Esophagus muscularis mucosa (tissue), 4 donors: ENCODE data around the gene RAI14. TPM values are rescaled to one million over a fixed set of nuclear protein-coding genes. Genes with fewer than 3 reads are reported as not detected.
"Not testable (repeated sequence)": the region's sequence is repeated elsewhere in the genome, so short reads cannot be mapped to it uniquely, and the experiment has no call there.

Experiments
- DNase-seq: peaks from one replicate; pipeline ENCODE4 v3.0.0-alpha.2; 2017; ENCODE audit errors: extremely low spot score
- H3K27ac ChIP-seq, 4 donors: fragments of 200-600 bp; sonication (generic); replicated peaks in 1 of 4; 1 replicate in 3 of 4; 2 replicates in 1 of 4; pipeline ENCODE4 v1.5.1; 2016 to 2019; ENCODE audit warnings: mild to moderate bottlenecking in 1 of 4
- H3K27me3 ChIP-seq, 4 donors: fragments of 200-600 bp; sonication (generic); one replicate each; pipeline versions ENCODE4 v1.5.1 to v1.6.0; 2016 to 2019
- H3K36me3 ChIP-seq, 4 donors: fragments of 200-600 bp; sonication (generic); one replicate each; pipeline ENCODE4 v1.5.1; 2016 to 2019
- H3K4me1 ChIP-seq, 4 donors: fragments of 200-600 bp; sonication (generic); one replicate each; pipeline ENCODE4 v1.5.1; 2016 to 2019
- H3K4me3 ChIP-seq, 4 donors: fragments of 200-600 bp; sonication (generic); 1 replicate in 2 of 4; 2 replicates in 2 of 4; pipeline ENCODE4 v1.5.1; 2016 to 2019; ENCODE audit warnings: mild to moderate bottlenecking in 4 of 4, moderate library complexity in 1 of 4
- H3K9me3 ChIP-seq, 4 donors: fragments of 200-600 bp; sonication (generic); 1 replicate in 3 of 4; 2 replicates in 1 of 4; pipeline ENCODE4 v1.5.1; 2016 to 2019
- EP300 ChIP-seq: sonication (generic); formaldehyde crosslinking; IDR thresholded peaks from one replicate; pipeline ENCODE4 v1.6.1; 2017; ENCODE audit warnings: antibody characterized with exemption
- POLR2A ChIP-seq: fragments of 450-650 bp; IDR thresholded peaks from one replicate; pipeline ENCODE4 v1.6.1; 2017; ENCODE audit warnings: antibody characterized with exemption, moderate library complexity, mild to moderate bottlenecking, low read depth
- POLR2AphosphoS5 ChIP-seq, 2 donors: sonication (generic); formaldehyde crosslinking; IDR thresholded peaks; one replicate each; pipeline ENCODE4 v1.6.1; 2017; ENCODE audit warnings: antibody characterized with exemption in 2 of 2
- whole genome bisulfite sequencing: methylation state at CpG from one replicate; pipeline ENCODE4 v1.1.5; 2018; 5-methylcytosine and 5-hydroxymethylcytosine counted together
- intact Hi-C: fragments of 100-400 bp; cut with DNase I; formaldehyde crosslinking; loops from one replicate; pipeline ENCODE4 v1.15.1; 2023
- total RNA-seq, 4 donors: library from RNA; depleted of rRNA; stranded (reverse); fragments of >200 nt; gene quantifications; one replicate each; pipeline versions ENCODE4 v1.1.0 to v1.2.1, GENCODE V29; 2016
- TF ChIP-seq, protein P1 (sequence below), 3 experiments: fragments of 200-600 bp in 2 of 3; fragments of 450-650 bp in 1 of 3; sonication (generic) in 2 of 3; IDR thresholded peaks; one replicate each; pipeline ENCODE4 v1.5.1; 2017 to 2019; ENCODE audit warnings: antibody characterized with exemption in 3 of 3, mild to moderate bottlenecking in 2 of 3, moderate library complexity in 1 of 3

Gene RAI14
- total RNA-seq, 4 donors from 2014 or later, result 57.3 to 76.4 (median 68.1) TPM

GRCh38 chr5:34698754-34699153 is 42.6 kb downstream of the RAI14 start:
- Histone ChIP-seq H3K4me3 (no peak overlapping the region), H3K4me1 (peaks cover 6 to 29% (median 27%) of the 10 kb centered on the region in 4 donors), H3K9me3 (no peaks in the 10 kb centered on the region), H3K27ac (no peak overlapping the region), H3K27me3 (no peaks in the 10 kb centered on the region), H3K36me3 (no peaks in the 10 kb centered on the region)
- DNase-seq, result no peak
- intact Hi-C loops, result no loop called here
- TF ChIP-seq POLR2AphosphoS5 (IDR thresholded peaks at IDR 0.05) (no peak), EP300 (no peak), POLR2A (no peak)
- TF ChIP-seq, protein P1, sequence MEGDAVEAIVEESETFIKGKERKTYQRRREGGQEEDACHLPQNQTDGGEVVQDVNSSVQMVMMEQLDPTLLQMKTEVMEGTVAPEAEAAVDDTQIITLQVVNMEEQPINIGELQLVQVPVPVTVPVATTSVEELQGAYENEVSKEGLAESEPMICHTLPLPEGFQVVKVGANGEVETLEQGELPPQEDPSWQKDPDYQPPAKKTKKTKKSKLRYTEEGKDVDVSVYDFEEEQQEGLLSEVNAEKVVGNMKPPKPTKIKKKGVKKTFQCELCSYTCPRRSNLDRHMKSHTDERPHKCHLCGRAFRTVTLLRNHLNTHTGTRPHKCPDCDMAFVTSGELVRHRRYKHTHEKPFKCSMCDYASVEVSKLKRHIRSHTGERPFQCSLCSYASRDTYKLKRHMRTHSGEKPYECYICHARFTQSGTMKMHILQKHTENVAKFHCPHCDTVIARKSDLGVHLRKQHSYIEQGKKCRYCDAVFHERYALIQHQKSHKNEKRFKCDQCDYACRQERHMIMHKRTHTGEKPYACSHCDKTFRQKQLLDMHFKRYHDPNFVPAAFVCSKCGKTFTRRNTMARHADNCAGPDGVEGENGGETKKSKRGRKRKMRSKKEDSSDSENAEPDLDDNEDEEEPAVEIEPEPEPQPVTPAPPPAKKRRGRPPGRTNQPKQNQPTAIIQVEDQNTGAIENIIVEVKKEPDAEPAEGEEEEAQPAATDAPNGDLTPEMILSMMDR (IDR thresholded peaks at IDR 0.05), result no peak
- 94% methylated on average over 6 of the region's 6 CpGs for WGBS

GRCh38 chr5:34699155-34700077 is 43.3 kb downstream of the RAI14 start:
- TF ChIP-seq POLR2A (no peak), EP300 (no peak), POLR2AphosphoS5 (IDR thresholded peaks at IDR 0.05) (no peak)
- TF ChIP-seq, protein P1 (IDR thresholded peaks at IDR 0.05), result no peak
- Histone ChIP-seq H3K36me3 (no peaks in the 10 kb centered on the region), H3K4me1 (peaks cover 6 to 22% (median 21%) of the 10 kb centered on the region in 4 donors), H3K27ac (no peak overlapping the region), H3K27me3 (no peaks in the 10 kb centered on the region), H3K4me3 (no peak overlapping the region), H3K9me3 (no peaks in the 10 kb centered on the region)
- 79% methylated on average over 9 of the region's 9 CpGs for WGBS
- no peak for DNase-seq
- intact Hi-C loops, result no loop called here

DNA sequence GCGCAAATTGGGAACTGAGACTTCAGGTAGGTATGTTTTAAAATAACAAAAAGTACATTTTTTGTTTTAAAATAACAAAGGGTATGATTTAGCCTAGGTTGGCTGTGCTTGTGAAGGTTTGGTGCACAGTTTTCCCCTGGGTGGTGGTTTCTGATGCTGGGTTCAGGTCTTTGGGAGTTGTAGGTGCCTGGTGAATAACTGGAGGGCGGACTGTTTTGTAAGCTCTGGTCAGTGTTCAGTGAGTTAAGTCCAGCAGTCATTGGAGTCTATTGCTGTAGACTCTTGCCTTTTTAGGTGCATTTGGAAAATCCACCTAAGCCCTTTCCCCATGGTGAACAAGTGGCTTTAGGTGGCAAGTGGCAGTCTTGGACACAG is 43.9 kb downstream of the RAI14 start:
- TF ChIP-seq, protein P1 (IDR thresholded peaks at IDR 0.05), result no peak
- TF ChIP-seq POLR2A, result no peak
- TF ChIP-seq EP300, result no peak
- TF ChIP-seq POLR2AphosphoS5 (IDR thresholded peaks at IDR 0.05), result no peak
- Histone ChIP-seq H3K36me3 (no peaks in the 10 kb centered on the region), H3K27me3 (no peaks in the 10 kb centered on the region), H3K27ac (no peak overlapping the region), H3K9me3 (no peaks in the 10 kb centered on the region), H3K4me1 (peaks cover 2 to 16% (median 14%) of the 10 kb centered on the region in 4 donors), H3K4me3 (no peak overlapping the region)
- 97% methylated on average over 2 of the region's 2 CpGs for WGBS
- no peak for DNase-seq
- intact Hi-C loops, result no loop called here

DNA sequence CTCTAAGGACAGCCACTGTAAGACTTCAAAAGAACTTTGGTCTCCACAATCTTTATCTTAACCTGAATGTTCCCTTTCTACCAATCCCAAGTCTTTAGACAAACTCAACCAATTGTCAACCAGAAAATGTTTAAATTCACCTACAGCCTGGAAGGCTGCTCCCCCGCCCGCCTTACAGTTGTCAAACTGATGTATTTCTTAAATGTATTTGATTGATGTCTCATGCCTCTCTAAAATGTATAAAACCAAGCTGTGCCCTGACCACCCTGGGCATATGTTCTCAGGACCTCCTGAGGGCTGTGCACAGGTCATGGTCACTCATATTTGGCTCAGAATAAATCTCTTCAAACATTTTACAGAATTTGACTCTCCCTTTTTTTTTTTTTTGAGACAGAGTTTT is 45.3 kb downstream of the RAI14 start:
- intact Hi-C loops, H3K9me3 ChIP-seq: not testable (repeated sequence)
- 100% methylated on average over 2 of the region's 2 CpGs for WGBS

DNA sequence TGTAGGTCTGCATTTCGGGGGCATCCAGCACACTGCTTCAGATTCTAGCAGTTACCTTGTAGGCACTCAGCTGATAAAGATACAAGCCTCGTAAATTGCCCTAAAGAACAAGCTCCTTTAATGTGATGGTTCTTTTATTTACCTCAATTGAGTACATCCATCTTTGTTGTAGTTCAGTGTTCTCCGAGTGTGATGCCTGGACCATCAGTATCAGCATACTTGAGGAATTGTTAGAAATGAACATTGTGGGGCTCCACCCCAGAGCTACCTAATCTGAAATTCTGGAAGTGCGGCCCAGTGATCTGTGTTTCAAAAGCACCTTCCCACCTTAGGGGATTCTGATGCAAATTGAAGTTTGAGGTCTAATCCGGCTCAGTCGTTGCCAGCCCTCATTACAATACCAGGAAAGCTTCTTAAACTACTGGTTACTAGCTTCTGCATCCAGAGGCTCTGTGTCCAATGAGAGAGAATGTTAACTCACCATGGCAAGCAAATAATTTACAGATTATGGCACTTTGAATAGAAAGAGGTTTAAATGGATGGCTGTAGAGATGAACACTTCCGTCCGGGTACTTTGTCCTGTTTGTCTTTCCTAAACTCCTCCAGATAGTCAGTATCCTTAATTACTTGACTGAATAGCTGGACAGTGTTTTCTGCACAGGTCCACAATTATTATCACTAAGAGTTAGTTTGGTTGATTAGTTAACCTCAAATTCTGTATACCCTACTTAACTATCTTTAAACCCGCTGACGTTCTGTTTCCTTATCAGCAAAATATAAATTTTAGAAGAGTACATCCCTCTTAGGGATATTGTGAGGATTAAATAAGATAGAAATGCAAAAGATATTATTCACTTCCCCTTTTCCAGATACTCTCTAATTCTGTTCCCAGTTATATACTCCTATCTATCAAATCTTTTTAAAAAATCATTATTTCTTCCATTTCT is 47.9 kb downstream of the RAI14 start:
- 91% methylated on average over 10 of the region's 10 CpGs for WGBS
- no peak overlapping the region for H3K27ac ChIP-seq

More for the DNA sequence above, 45.3 kb downstream of the RAI14 start:
- not testable (repeated sequence) for H3K36me3 ChIP-seq, DNase-seq, H3K4me3 ChIP-seq, H3K27ac ChIP-seq, H3K27me3 ChIP-seq
- H3K4me1 ChIP-seq, result peaks cover 0 to 16% (median 12%) of the 10 kb centered on the region in 4 donors

More for the DNA sequence above, 47.9 kb downstream of the RAI14 start:
- no peaks in the 10 kb centered on the region for H3K27me3 ChIP-seq
- no peak for DNase-seq
- H3K36me3 ChIP-seq, result no peaks in the 10 kb centered on the region
- intact Hi-C loops, result no loop called here
- H3K9me3 ChIP-seq, result no peaks in the 10 kb centered on the region
- peaks cover 0 to 36% (median 24%) of the 10 kb centered on the region in 4 donors for H3K4me1 ChIP-seq
- no peak overlapping the region for H3K4me3 ChIP-seq
- TF ChIP-seq, protein P1 (IDR thresholded peaks at IDR 0.05), result no peak
